HG03039 (cell line): ENCODE measurements around the gene TTC17.
"Not testable (repeated sequence)": the region's sequence is repeated elsewhere in the genome, so short reads cannot be mapped to it uniquely, and the experiment has no call there.

ENCODE experiments used
- ATAC-seq: cut with Tn5 transposase; IDR thresholded peaks from one replicate; pipeline ENCODE4 v1.9.1; 2021; ENCODE audit warnings: mild to moderate bottlenecking, moderate library complexity; ENCODE audit not compliant: unreplicated experiment

Gene TTC17

GRCh38 chr11:43458486-43458885 is 99.8 kb downstream of the TTC17 start:
- ATAC-seq: no peak

GRCh38 chr11:43459246-43459645 is 100.5 kb downstream of the TTC17 start:
- no peak for ATAC-seq

GRCh38 chr11:43462359-43462758 is 103.6 kb downstream of the TTC17 start:
- ATAC-seq: no peak

DNA sequence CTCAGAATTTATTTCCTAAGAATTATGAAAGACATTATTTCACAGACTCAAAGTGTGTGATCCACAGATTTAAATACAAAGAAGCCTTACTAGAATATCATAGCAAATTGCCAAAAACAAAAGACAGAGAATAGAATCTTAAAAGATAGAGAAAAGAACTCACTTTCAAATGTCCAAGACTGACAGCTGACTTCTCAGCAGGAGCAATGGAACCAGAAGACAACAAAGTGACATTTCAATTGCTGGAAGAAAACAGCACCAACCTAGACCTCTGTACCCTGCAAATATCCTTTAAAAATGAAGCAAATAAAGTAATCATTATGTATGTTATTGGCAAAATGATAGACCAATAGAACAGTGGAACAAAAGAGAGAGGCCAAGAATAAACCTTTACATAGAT is 109.2 kb downstream of the TTC17 start:
- ATAC-seq: no peak

- not testable (repeated sequence) for ATAC-seq
These were observed 118.8 kb downstream of the TTC17 start for GRCh38 chr11:43477491-43477890.

GRCh38 chr11:43486141-43486540 is 127.4 kb downstream of the TTC17 start:
- ATAC-seq: no peak

DNA sequence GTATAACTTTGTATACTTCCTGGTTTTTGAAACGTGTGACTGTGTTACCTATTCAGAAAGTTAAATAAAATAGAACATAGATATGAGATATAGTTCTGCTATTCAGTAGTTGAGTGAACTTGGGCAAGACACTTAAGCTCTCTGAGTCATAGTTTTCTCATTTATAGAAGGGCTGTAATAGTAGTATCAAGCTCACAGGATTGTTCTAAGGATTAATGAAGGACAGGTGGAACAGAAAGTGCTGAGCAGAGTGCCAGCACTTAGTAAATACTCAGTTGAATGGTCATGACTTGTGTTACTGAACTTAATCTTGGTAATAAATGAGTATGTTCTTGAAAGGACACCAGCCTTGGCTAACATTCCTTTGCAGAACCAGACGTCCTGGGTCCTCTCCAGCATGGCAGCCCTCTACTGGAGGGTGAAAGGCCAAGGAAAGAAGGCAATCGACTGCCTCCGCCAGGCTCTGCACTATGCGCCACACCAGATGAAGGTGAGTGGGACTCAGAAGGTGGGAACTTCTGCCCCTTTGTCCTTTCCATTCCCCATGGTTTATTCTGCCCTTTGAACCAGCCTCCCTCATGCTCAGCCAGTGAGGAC is 131.2 kb downstream of the TTC17 start:
- no peak for ATAC-seq

DNA sequence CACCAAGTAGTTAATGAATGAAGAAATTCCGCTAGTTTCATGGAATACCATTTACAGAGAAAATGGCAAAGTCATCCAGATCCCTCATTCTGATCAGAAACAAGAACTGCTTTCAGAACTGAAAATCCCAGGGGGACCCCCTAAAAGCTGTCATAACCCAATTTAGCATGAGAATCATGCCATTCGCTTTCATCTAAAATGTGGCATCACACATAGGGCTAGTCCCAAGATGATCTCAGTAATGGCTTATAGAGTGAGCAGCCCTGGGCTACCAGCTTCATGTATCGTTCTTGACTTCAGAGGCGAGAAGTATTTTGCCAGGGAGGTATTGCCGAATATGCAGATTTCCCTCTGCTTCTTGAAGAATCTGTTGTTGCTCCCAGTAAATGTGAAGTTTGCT is 134.0 kb downstream of the TTC17 start:
- no peak for ATAC-seq

DNA sequence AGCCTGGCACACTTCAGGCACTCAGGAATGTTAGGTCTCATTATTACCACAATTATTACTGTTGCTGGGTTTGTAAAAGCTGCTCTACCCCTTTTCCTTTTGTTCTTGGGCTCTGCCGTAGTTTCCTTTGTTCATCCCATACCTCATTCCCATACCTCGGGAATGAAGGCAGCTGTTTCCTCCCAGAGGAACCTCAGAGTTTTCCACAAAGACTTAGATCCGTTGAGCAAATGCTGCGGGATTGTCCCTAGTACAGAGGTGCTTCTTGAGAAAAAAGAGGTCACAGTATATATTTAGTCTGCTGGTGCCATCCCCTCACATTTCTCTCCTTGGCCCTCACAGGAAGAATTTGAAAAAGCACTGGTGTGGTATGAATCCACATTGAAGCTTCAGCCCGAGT is 134.7 kb downstream of the TTC17 start:
- ATAC-seq: no peak

DNA sequence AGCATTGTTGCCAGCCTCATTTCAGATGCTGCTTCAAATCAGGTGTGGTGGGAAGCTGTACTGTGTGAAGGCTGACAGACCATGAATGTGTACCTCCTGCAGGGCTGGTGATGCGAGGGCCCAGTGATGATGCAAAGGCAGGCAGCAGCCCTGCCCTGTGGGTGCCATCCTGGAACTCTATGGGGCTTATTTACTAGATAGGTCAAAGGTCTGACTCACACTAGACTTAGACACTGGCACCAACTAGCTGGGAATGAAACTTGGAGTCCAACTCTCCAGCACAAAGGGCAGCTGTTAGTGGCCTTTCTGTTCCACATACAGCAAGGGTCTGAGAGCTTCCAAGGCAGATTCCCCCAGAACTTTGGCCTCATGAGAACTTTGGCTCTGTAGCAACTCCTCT is 138.4 kb downstream of the TTC17 start:
- ATAC-seq: no peak

DNA sequence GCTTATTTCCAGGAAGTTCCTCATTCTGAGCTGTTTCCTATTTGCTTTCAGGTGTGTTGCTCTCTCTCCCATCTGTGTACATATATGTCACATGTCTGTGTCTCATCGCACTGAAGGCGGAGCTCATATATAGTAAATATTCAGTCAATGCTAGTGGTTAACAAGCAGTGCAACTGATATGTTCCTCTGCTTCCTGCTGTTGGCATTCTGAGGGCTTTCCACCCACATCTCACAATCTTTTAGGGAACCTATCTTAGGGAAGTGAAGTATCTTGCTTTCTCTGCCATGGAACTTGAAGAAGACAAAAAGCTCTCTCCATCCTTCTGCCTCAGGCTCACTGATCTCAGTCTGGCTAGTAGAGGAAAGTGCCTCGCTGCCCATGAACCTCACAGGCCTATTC is 139.8 kb downstream of the TTC17 start:
- ATAC-seq: no peak

- no peak for ATAC-seq
These were observed 144.7 kb downstream of the TTC17 start for GRCh38 chr11:43503417-43503816.

- ATAC-seq: no peak
These were observed 145.7 kb downstream of the TTC17 start for GRCh38 chr11:43504316-43504950.

DNA sequence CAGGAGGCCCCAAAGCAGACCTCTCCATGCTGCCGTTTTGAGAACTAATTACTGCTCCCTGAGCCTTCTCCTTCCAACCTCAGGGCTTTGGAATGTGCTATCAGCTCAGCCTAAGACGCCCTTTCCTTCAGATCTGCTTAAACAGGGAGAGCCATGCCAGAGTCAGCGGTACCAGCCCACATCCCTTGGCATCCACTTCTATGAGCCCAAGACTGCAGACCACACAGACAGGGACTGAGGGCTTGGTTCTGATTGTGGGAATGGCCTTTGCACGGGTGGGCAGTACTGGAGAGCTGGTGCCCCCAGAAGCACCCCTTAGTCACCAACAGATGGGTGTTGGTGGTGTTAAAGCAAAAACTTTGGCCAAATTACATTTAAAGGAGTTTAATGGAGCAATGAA is 146.5 kb downstream of the TTC17 start:
- ATAC-seq: no peak

DNA sequence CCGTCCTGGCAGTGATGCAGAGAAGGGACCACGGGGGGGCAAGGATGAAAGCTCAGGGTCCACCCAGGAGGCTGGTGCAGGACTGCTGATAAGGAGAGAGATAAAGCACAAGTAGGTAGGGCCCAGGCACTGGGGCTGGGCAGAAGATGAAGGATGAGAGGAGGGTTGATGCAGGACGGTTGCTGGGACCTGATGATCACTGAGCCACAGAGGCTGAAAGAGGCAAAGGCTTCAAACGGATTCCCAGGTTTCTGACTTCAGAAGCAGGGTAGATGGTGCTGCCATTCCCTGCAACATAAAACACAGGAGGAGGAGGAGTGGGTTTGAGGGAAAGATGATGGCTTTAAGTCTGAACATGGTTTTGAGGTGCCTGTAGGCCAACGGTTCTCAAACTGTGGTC is 148.5 kb downstream of the TTC17 start:
- ATAC-seq: no peak

- no peak for ATAC-seq
These were observed 149.8 kb downstream of the TTC17 start for GRCh38 chr11:43508511-43508918.

DNA sequence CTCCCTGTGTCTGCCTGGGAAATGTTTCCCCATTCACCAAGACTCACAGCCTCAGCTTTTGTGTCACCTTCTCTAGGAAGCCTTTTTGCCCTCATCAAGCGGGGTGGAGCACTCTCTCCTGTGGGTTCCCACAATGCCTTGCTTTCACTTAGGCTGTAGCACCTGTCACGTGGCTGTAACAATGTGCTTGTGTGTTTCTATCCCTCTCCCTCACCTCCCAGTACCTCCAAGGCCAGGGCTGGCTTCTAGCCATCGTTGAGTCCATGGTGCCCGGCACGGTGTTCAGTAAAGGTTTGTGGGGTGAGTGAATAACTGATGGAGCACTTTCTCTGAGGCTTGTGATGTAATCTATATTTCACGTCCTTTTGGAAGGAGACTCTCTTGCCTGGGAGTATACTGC is 153.2 kb downstream of the TTC17 start:
- ATAC-seq: no peak

DNA sequence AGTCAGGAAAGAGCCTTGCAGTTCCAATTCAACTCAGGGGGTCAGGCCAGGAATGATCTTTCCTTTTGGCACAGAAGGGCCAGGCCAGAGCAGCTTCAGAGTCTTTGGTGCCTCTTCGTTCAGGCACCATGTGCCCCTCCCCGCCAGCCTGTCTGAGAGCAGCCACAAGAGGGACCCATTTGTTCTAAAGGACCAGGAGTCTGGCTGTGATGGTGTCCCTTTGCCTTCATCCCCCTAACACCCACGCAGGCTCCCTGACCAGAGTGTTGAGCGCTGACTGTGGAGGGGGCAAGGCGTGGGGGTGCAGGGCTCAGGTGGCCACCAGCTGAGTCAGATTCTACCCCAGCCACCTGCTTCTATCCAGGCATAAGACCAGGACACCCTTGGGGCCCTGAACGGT is 156.4 kb downstream of the TTC17 start:
- ATAC-seq: no peak

DNA sequence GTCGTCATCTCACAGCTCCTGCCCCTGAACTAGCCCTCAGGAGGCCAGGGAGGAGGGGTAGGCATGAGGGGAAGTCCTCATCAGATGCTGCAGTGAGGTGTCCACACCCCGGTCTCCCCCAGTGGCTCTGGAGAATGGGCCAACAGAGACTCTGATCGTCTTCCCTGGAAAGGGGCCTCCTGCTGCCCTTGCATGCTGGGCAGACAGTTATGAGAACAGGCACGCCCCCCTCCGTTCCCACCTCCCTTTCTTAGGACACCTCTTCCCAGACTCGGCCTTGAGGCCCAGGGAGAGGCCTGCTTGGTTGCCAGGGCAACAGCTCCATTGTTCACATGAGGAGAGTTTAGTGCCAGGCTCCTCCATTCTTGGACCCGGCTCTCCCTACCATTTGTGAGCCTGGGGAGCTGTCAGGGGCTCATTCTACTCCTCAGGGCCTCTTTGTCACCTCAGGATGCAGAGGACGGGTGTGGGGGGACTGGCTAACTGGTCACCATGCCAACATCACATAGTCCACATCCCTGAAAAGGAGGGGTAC is 157.7 kb downstream of the TTC17 start:
- ATAC-seq: no peak

DNA sequence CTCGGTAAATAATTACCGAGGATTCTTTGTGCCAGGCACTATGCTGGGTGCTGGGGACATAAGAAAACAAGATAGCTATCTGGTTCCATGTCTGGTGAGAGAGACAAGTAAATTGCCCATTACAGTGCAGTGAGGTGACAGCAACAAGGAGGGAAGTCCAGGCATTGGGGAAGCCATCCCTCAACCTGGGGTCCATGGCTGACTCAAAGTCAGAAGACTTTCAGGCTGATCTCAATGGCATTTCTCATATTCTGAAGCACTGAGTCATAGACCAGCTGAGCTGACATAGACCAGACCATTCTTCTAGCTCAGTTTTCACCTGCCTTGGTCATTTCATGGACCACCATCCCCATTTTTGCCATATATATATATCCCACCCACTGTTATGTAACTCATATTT is 158.8 kb downstream of the TTC17 start:
- no peak for ATAC-seq

DNA sequence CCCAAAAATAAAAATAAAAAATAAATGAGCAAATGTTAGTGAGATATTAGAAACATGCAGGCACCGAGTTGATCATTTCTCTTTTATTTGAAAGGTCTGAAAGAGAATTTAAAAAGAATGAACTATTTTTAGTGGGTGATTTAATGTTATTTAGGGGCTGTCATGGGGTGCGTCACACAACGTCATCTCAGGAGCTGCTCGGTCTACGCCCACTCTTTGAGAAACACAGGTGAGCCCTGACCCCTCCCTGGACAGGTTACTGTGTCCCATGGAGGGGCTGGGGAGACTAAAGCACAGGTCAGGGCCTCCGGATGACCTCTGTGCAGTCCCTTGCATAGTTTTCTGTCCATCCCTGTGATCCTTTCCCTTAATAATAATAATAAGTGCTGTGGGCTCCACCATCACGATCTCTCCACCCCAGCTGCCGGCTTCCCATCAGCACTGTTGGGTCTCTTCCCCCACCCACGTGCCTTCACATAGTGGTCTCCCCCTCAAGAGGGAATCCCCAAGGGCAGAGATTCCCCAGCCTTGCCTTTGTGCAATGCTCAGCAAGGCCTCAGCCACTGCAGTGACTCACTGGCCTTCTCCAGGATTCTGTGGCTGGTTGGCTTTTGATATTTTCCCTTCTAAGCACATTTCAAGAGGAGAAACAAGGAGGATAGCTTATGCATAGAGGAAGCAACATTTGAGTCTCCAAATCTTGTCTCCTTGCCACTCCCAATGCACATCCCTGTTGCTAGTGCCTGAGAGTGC is 159.9 kb downstream of the TTC17 start:
- no peak for ATAC-seq

DNA sequence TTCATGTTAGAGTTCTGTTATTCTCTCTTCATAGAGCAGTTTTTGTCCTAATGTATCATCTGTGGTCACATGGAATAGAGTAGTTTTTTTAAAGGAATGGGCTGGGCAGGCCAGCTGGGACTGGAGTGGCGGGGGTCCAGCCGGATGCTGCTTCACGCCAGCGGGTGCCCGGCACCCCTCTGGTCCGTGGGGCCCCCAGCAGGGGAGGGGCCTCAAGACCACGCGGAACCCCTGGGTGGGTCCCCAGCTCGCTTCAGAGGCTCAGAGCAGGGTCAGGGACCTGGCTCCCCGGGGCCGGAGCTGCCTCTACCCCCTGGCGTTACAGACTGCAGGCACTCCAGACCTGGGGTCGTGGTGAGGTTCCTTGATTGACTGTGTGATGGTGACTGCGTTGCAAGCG is 162.8 kb downstream of the TTC17 start:
- ATAC-seq: no peak
